ENCODE results near the gene MUC6.

DNA sequence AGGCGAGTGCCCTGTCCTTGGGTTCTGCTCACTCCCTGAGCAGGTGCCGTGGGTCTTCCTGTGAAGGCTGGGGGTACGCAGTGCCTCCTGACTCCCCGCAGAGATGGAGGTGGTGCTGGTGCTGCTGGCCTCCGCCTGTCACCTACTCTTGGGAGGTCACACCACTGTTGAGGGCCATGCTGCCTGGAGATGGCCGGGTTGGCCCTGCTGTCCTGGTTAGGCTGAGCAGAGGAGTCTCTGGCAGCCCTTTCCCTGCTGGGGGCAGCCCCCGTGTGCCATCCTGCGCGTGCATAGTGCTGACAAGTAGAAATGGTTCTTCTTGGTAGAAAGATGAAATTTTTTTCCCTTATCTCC is 49.6 kb downstream of the MUC6 start:
- TF ChIP-seq SP1 (IDR thresholded peaks at IDR 0.05; ENCODE audit: low read depth, low read length): no peak
- TF ChIP-seq, protein P1, sequence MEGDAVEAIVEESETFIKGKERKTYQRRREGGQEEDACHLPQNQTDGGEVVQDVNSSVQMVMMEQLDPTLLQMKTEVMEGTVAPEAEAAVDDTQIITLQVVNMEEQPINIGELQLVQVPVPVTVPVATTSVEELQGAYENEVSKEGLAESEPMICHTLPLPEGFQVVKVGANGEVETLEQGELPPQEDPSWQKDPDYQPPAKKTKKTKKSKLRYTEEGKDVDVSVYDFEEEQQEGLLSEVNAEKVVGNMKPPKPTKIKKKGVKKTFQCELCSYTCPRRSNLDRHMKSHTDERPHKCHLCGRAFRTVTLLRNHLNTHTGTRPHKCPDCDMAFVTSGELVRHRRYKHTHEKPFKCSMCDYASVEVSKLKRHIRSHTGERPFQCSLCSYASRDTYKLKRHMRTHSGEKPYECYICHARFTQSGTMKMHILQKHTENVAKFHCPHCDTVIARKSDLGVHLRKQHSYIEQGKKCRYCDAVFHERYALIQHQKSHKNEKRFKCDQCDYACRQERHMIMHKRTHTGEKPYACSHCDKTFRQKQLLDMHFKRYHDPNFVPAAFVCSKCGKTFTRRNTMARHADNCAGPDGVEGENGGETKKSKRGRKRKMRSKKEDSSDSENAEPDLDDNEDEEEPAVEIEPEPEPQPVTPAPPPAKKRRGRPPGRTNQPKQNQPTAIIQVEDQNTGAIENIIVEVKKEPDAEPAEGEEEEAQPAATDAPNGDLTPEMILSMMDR (IDR thresholded peaks at IDR 0.05; ENCODE audit: control extremely low read depth in 1 of 3, insufficient read depth in 1 of 3, low read depth in 1 of 3, low read length in 3 of 3): no peak
- TF ChIP-seq ZNF274 (IDR thresholded peaks at IDR 0.05; ENCODE audit: borderline replicate concordance, extremely low read depth, low read length): no peak
- no peak for TF ChIP-seq SIN3A (conservative IDR thresholded peaks at IDR 0.05 in 1 of 2, IDR thresholded peaks at IDR 0.05 in 1 of 2; ENCODE audit: low read depth in 1 of 2, low read length in 2 of 2)
- TF ChIP-seq EZH2 (IDR thresholded peaks at IDR 0.05; ENCODE audit: low read depth, low read length, severe bottlenecking): no peak
- TF ChIP-seq RAD21 (IDR thresholded peaks at IDR 0.05 in 1 of 2, conservative IDR thresholded peaks at IDR 0.05 in 1 of 2; ENCODE audit: low read depth in 2 of 2, low read length in 2 of 2): no peak

All from H1 (cell line).